HG03025 (cell line): ENCODE results near the gene PRKACB.
"Not testable (repeated sequence)": the region's sequence is repeated elsewhere in the genome, so short reads cannot be mapped to it uniquely, and the experiment has no call there.

ENCODE experiments used
- ATAC-seq: cut with Tn5 transposase; IDR thresholded peaks from one replicate; pipeline ENCODE4 v1.9.1; 2021; ENCODE audit warnings: mild to moderate bottlenecking, moderate library complexity; ENCODE audit not compliant: unreplicated experiment, low FRiP score

Gene PRKACB

DNA sequence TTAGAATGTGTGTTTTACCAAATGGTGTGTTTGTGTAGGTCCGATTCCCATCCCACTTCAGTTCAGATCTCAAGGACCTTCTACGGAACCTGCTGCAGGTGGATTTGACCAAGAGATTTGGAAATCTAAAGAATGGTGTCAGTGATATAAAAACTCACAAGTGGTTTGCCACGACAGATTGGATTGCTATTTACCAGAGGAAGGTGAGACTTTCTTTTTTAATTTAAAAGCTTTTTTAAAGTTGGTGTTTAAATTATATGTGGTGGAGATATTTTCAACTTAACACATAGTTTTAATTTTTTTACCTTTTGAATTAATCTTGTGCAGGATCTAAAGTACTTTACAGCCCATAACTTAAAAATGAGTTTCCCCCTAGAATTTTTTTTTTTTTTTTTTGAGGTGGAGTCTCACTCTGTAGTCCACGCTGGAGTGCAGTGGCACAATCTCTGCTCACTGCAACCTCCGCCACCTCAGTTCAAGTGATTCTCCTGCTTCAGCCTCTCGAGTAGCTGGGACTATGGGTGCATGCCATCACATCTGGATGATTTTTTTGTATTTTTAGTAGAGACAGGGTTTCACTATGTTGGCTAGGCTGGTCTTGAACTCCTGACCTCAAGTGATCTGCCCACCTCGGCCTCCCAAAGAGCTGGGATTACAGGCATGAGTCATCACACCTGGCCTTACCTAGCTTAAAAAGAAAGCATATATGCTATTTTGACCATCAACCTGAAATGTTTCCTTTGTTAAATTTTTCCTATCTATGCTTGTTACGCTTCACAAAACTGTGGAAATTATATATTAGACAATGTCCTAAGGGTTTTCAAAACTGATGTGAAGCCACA lies 70.3 kb downstream of the PRKACB start:
- ATAC-seq = no peak

GRCh38 chr1:84217239-84217638 lies 73.2 kb downstream of the PRKACB start:
- ATAC-seq = no peak

- no peak for ATAC-seq
Observed at GRCh38 chr1:84223751-84224432, 79.8 kb downstream of the PRKACB start.

DNA sequence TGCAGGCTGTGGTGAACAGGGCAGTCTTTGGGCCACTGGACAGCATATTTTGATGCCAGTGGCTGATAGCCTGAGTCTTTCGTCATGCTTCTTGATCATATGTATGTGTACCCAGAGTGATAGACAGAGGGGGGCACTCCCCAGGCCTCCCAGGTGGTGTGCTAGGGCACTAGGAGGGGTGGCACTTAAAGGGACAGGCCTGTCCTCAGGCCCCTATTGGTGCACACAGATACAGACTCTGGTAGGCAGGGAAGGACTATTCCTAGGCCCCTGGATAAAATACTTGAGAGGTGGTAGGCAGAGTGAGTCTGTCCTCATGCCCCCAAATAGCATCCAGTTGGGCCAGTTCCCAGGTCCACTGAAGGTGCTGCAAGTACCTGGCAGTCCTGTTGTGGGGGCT lies 80.8 kb downstream of the PRKACB start:
- no peak for ATAC-seq

DNA sequence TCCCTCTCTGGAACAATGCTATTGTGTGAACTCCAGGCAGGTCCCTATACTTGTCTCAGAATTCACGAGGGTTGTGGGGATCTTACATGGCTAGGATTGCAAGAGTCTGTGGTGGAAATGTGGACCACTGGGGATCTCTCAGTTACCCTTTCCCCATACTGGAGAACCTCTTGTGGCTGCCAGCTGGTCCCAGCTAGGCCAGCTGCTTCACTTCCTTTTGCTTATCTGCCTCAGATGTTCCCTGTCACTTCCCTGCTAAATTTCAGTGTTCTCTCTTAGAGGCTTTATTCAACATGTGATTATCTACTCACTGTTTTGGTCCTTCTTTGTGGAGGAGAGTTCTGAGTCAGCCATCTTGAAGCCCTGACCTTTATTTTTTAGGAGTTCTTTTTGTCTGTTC lies 81.6 kb downstream of the PRKACB start:
- no peak for ATAC-seq

DNA sequence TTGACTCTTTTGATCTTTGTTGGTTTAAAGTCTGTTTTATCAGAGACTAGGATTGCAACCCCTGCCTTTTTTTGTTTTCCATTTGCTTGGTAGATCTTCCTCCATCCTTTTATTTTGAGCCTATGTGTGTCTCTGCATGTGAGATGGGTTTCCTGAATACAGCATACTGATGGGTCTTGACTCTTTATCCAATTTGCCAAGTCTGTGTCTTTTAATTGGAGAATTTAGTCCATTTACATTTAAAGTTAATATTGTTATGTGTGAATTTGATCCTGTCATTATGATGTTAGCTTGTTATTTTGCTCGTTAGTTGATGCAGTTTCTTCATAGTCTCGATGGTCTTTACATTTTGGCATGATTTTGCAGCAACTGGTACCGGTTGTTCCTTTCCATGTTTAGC lies 88.6 kb downstream of the PRKACB start:
- ATAC-seq = not testable (repeated sequence)

GRCh38 chr1:84236256-84236655 lies 92.2 kb downstream of the PRKACB start:
- ATAC-seq = no peak

DNA sequence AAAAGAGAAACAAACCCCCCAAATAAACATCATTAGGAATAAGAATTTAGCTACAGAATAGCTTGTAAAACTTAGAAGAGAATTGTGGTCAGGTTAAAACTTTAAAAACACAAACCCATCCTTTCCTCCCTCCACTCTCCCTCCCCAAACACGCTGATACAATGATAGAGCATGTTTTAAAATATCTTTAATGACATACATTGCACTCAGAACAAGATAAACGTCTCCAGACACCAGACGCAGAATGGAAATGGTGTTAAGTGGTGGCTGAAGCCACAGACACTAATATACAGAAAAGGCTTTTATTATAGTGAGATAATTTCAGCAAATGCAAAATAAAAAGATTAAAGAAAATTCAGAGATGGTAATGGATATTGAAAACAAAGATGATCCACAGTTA lies 98.6 kb downstream of the PRKACB start:
- ATAC-seq = no peak

DNA sequence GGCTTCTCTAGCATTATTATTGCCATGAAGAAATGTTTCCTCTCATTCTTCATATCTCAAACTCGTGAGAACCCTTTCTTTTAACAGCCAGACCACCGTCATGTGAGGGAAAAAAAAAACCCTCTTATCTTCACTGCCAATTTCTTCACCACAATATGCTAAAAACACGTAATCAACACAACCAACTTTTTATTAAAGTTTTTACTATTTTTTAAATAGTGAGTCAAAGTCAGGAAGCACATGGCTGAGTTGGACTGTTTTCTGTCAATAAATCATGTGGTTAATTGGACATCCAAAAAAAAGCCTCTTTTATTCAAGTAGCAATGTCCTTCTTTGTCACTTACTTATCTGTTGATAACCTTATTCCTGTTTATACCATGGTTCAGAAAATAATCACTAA lies 101.5 kb downstream of the PRKACB start:
- no peak for ATAC-seq

- no peak for ATAC-seq
Observed at GRCh38 chr1:84246213-84246612, 102.1 kb downstream of the PRKACB start.

DNA sequence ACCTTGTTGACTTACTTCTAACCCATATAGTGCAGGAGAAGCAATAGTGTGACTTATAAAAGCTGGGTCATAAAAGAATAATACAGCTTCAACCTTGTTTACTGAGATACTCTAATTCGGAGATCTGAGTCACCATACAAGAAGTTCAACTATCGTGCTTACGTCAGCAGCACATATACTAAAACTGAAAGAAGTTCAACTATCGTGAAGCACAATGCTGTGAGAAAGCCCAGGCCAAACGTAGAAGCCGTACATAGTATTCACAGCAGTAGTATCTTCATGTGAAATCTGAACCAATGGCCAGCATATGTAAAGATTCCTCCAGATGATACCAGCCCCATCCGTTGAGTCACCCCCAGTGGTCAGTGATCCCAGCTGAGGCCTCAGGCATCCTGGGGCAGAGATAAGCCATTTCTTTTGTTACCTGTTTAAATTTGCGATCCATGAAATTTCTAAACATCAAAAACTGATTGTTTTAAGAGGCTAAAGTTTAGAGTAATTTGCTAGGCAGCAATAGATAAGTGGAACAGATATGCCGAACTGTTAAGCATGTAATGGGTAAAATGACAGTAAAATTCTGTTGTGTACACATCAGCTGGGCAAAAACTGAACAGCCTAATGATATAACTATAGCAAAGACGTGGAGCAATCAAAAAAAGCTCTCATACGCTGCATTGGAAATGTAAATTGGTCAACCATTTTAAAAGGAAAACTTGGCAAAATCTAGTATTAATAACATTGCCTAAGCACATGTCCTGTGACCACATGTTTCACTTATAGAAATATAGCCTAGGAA lies 103.6 kb downstream of the PRKACB start:
- no peak for ATAC-seq

DNA sequence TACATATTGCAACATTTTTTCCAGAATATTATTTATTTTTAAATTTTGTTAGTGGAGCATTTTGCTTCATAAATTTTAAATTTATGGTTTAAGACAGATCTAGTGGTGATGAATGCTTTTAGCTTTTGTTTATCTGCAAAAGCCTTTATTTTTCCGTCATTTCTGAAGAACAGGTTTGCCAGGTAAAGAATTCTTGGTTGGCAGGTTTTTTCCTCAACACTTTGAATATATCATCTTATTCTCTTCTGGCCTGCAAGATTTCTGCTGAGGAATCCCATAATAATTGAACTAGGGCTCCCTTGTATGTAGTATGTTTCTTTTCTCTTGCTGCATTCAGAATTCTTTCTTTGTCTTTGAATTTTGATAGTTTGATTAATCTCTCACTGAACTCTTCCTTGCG lies 106.6 kb downstream of the PRKACB start:
- no peak for ATAC-seq

DNA sequence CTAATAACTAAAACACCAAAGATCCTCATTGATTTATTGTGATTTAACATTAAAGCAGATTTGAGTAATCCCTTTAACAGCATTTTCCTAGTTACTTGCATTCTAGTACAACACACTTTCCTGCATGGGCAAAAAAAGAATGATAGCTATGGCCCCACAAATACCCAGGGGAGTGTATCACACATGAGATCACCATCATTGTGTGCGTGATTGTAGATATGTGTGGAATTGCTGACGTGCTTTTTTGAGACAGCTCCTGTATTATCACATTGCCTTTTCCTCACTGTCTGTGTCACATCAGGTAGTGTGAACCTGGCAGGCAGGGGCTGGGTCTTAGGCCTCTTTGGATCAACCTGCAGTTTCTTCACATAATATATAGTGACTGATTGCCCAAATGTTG lies 109.0 kb downstream of the PRKACB start:
- ATAC-seq = no peak

GRCh38 chr1:84253891-84254290 lies 109.8 kb downstream of the PRKACB start:
- no peak for ATAC-seq

DNA sequence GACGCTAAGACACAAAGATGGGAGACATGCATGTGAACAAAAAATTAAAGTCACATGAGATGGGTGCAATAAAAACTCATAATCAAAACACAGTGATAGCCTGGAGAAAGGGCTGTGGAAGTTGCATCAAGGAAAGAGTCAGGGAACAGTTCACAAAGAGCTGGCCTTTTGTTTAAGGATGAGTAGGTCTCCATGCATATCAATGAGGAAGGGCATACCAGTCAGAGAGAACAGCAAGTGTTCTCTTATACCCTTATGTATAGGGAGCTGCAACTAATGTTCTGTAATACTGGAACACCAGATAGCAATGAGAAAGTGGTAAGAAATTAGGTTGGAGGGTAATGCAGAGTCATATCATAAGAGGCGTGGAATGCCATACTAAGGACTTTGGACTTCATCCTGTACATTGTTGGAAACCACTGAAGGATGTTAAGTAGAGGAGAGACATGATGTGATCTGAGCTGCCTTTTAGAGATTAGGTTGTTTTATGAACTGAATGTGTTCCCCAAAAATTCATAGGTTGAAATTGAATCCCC lies 110.7 kb downstream of the PRKACB start:
- no peak for ATAC-seq

DNA sequence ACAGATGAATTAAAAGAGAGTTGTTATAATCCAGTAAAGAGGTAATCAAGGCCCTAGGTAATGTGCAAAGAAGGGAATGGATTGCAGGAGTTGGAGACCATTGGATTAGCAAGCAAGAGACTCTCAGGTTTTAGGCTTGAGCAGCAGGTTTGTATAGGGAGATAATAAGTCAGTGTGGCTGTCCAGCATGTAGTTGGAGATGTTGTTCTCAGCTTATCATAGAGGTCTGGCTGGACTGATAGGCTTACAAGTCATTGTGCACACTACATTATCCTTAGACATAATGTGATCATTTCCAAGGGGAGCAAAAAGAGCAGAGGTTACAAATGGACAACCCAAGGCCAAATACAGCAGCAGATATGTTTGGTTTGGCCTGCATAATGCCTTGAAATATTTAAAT lies 111.5 kb downstream of the PRKACB start:
- no peak for ATAC-seq

DNA sequence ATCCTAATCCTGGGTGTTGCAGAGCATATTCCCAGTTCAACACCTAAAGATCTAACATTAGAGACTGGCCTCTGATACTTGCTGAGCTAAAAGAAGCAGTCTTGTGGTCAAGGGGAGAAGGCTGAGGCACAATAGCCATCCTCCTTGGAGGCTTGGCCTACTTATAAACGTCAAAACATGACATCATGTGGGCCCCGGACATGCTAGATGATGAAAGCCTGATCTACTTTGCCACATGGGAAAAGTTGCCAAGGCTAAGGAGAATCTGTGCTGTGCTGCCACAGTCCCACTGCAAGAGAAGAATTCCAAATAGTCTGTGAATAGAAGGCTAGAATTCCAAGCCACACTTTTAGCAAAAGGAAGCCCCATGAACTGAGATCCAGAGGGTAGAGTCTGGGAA lies 113.5 kb downstream of the PRKACB start:
- ATAC-seq = no peak

DNA sequence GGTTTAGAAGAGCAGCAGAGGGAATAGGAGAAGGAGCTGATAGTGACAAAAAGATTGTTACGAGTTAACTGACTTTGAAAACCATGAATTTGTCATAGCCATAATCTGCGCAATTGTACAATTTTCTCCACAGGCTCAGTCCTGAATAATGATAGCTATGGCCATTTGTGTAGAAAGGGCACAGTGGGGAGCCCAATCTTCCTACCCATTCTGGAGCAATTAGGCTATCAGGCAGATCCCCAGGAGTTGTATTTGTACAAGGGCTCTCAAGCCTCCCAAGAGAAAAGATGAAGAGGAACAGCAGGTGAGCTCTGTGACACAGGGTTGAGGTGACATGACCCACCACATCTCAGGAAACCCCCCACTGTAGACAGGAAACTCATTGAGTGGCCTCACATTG lies 115.3 kb downstream of the PRKACB start:
- no peak for ATAC-seq

DNA sequence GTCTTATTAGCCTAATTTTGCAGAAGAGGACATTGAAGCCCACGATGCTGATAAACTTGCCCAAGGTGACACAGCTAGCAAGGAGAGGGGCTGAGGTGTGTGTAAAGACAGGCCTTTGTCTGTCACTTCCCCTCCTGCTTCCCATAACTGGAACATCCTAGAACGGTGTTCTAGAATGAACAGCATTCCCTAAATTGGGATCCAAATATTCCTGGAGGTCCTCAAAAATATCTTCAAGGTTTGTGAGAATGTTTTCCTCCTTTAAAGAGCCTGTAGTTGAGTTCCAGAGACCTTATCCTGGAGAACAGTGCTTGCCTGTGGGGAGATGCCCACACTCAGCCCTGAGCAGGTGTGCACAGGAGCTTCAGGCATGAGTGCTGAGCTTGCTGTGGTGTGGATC lies 115.9 kb downstream of the PRKACB start:
- ATAC-seq = no peak

DNA sequence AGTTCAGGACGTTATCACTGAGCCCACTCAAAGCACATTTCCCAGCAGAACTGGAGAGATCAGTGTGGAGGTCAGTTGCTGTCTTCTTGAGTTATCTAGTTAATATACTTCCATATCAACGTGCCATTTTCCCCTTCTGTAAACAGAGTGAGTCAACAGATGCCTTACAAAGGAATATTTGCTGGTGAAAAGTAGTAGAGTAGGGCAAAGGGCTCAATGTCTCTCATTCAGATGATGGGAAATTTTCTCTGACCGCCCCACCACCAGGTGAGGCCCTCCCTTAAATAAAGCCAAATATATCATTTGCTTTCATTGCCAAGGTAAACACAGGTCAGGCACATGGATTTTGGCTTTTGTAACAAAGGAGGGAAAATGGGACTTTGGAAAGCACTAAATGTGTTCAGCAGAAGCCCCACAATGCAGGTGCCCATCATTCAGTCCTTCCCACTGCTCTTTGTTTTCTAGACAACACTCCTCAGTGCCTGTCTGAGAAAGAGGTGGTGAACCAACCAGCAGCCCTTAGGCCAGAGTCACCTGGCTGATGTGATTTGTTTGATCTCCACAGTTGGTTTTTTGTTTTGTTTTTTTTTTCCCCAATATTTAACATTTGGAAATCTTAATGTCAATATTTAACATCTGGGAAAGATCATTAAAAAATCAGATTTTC lies 116.9 kb downstream of the PRKACB start:
- ATAC-seq = no peak

- ATAC-seq = no peak
Observed at GRCh38 chr1:84264961-84265360, 120.9 kb downstream of the PRKACB start.
